Astrocyte (in vitro differentiated cells and primary cell): ENCODE data around the gene RASGRF2.

ENCODE experiments used
- CTCF ChIP-seq: IDR thresholded peaks from 2 replicates; pipeline ENCODE4 v1.5.1; 2011; ENCODE audit warnings: low read depth, mild to moderate bottlenecking, inconsistent platforms, low read length, moderate library complexity; ENCODE audit not compliant: insufficient read depth
- EZH2 ChIP-seq: IDR thresholded peaks from 2 replicates; pipeline ENCODE4 v1.6.1; 2012; ENCODE audit warnings: mild to moderate bottlenecking, low read length, inconsistent platforms; ENCODE audit not compliant: insufficient read depth

- TF ChIP-seq CTCF (no peak), EZH2 (no peak)
Observed at GRCh38 chr5:81156732-81157131, 196.6 kb downstream of the RASGRF2 start.
